Lower lobe of right lung (tissue), 2 donors: ENCODE measurements around the gene ANKS1B. TPM values are rescaled to one million over a fixed set of nuclear protein-coding genes. Genes with fewer than 3 reads are reported as not detected.

Experiments used
- ATAC-seq, 2 donors: fragments of 200-7000 bp; cut with Tn5 transposase; one replicate each; pipeline ENCODE4 v1.9.1; 2020 to 2022; ENCODE audit warnings: mild to moderate bottlenecking in 2 of 2, moderate library complexity in 2 of 2
- DNase-seq: peaks from one replicate; pipeline ENCODE4 v3.0.0-alpha.2; 2020
- H3K27ac ChIP-seq: fragments of 200-600 bp; one replicate; pipeline ENCODE4 v1.8.0; 2022
- H3K27me3 ChIP-seq: fragments of 200-600 bp; one replicate; pipeline ENCODE4 v1.8.0; 2022; ENCODE audit warnings: low read depth
- H3K36me3 ChIP-seq: fragments of 200-600 bp; one replicate; pipeline ENCODE4 v1.8.0; 2022; ENCODE audit warnings: mild to moderate bottlenecking
- H3K4me1 ChIP-seq: fragments of 200-600 bp; one replicate; pipeline ENCODE4 v1.8.0; 2022
- H3K4me3 ChIP-seq: fragments of 200-600 bp; one replicate; pipeline ENCODE4 v1.8.0; 2022; ENCODE audit warnings: mild to moderate bottlenecking
- H3K9me3 ChIP-seq: fragments of 200-600 bp; one replicate; pipeline ENCODE4 v1.8.0; 2022
- CTCF ChIP-seq: fragments of 200-600 bp; IDR thresholded peaks from one replicate; pipeline ENCODE4 v1.8.0; 2022; ENCODE audit warnings: antibody characterized with exemption, mild to moderate bottlenecking
- intact Hi-C: fragments of 100-400 bp; cut with DNase I; formaldehyde crosslinking; loops from one replicate; pipeline ENCODE4 v1.11.0; 2022
- total RNA-seq: library from RNA; stranded (reverse); fragmentation: NEBNext Ultra II Directional; extraction: Animal tissue kit (Norgen Biotek cat#: 25700); gene quantifications from one replicate; pipeline ENCODE4 v1.2.1, GENCODE V29; 2021
- donor health status: DM: no; HTN: yes; CAD: no; lungs with severe emphysema.

ANKS1B gene
- total RNA-seq, 1 donor from 2014 or later, result 4.0 TPM

- Histone ChIP-seq H3K9me3 (no peaks in the 10 kb centered on the region), H3K27ac (no peak overlapping the region), H3K4me3 (peak overlapping the region; percentile 57), H3K36me3 (no peaks in the 10 kb centered on the region), H3K4me1 (peaks cover 14% of the 10 kb centered on the region), H3K27me3 (peaks cover 16% of the 10 kb centered on the region)
- ATAC-seq (no peak), DNase-seq (no peak)
- no peak for TF ChIP-seq CTCF
- intact Hi-C loops, result no loop called here
Measured at GRCh38 chr12:99985129-99985570, 414 bp upstream of the ANKS1B start.

GRCh38 chr12:99983456-99984258, 1.1 kb downstream of the ANKS1B start:
- Histone ChIP-seq H3K27ac (no peak overlapping the region), H3K4me3 (peak overlapping the region; percentile 57), H3K27me3 (peaks cover 16% of the 10 kb centered on the region), H3K9me3 (no peaks in the 10 kb centered on the region), H3K36me3 (no peaks in the 10 kb centered on the region), H3K4me1 (peaks cover 14% of the 10 kb centered on the region)
- no peak for TF ChIP-seq CTCF
- ATAC-seq (peak in 1 of 2 donors; percentile 28), DNase-seq (no peak)
- intact Hi-C loops, result no loop called here

- peaks cover 16% of the 10 kb centered on the region for H3K27me3 ChIP-seq
- no peak overlapping the region for H3K4me3 ChIP-seq
- no peak for TF ChIP-seq CTCF
- intact Hi-C loops, result no loop called here
- H3K36me3 ChIP-seq, result no peaks in the 10 kb centered on the region
- no peak for DNase-seq
- H3K27ac ChIP-seq, result no peak overlapping the region
- peaks cover 14% of the 10 kb centered on the region for H3K4me1 ChIP-seq
- no peaks in the 10 kb centered on the region for H3K9me3 ChIP-seq
- ATAC-seq, result no peak
Measured at GRCh38 chr12:99981639-99982190, 3.0 kb downstream of the ANKS1B start.

GRCh38 chr12:99979471-99979870, 5.3 kb downstream of the ANKS1B start:
- H3K27ac ChIP-seq, result no peak overlapping the region
- intact Hi-C loops, result no loop called here
- H3K27me3 ChIP-seq, result peaks cover 16% of the 10 kb centered on the region
- no peaks in the 10 kb centered on the region for H3K9me3 ChIP-seq
- TF ChIP-seq CTCF, result no peak
- no peak for DNase-seq
- H3K4me3 ChIP-seq, result no peak overlapping the region
- no peak for ATAC-seq
- H3K36me3 ChIP-seq, result no peaks in the 10 kb centered on the region
- peaks cover 7% of the 10 kb centered on the region for H3K4me1 ChIP-seq

GRCh38 chr12:99978152-99978551, 6.6 kb downstream of the ANKS1B start:
- intact Hi-C loops, result no loop called here
- Histone ChIP-seq H3K27me3 (peaks cover 3% of the 10 kb centered on the region), H3K4me1 (no peaks in the 10 kb centered on the region), H3K27ac (no peak overlapping the region), H3K4me3 (no peak overlapping the region), H3K9me3 (no peaks in the 10 kb centered on the region), H3K36me3 (no peaks in the 10 kb centered on the region)
- TF ChIP-seq CTCF, result no peak
- ATAC-seq (no peak), DNase-seq (no peak)
